Measurements from ENCODE around the gene SDR9C7.
"Not testable (repeated sequence)": the region's sequence is repeated elsewhere in the genome, so short reads cannot be mapped to it uniquely, and the experiment has no call there.

SDR9C7 gene

GRCh38 chr12:56933826-56934625 lies at the start of gene SDR9C7:
Gene SDR9C7 (minus strand): TSS chr12:56934408. CDS start chr12:56934261, 147 bp downstream.
- Mint-ChIP-seq H3K27ac (no peak within 1 kb of the TSS), H3K36me3 (no peaks in the 10 kb centered on the region), H3K4me3 (no peak within 1 kb of the TSS), H3K27me3 (peaks cover 8% of the 10 kb centered on the region), H3K9me3 (no peaks in the 10 kb centered on the region), H3K4me1 (peaks cover 3% of the 10 kb centered on the region)
- ATAC-seq (ENCODE audit: low read depth) (no peak), DNase-seq (ENCODE audit: low spot score in 2 of 2) (no peak)

- DNase-seq (ENCODE audit: low spot score in 2 of 2) (no peak), ATAC-seq (ENCODE audit: low read depth) (no peak)
- Mint-ChIP-seq H3K27me3 (no peaks in the 10 kb centered on the region), H3K9me3 (no peaks in the 10 kb centered on the region), H3K27ac (no peak overlapping the region), H3K4me3 (no peak overlapping the region), H3K36me3 (no peaks in the 10 kb centered on the region), H3K4me1 (peaks cover 5% of the 10 kb centered on the region)
These were observed 49.2 kb upstream of the SDR9C7 start for GRCh38 chr12:56983386-56983785.

DNA sequence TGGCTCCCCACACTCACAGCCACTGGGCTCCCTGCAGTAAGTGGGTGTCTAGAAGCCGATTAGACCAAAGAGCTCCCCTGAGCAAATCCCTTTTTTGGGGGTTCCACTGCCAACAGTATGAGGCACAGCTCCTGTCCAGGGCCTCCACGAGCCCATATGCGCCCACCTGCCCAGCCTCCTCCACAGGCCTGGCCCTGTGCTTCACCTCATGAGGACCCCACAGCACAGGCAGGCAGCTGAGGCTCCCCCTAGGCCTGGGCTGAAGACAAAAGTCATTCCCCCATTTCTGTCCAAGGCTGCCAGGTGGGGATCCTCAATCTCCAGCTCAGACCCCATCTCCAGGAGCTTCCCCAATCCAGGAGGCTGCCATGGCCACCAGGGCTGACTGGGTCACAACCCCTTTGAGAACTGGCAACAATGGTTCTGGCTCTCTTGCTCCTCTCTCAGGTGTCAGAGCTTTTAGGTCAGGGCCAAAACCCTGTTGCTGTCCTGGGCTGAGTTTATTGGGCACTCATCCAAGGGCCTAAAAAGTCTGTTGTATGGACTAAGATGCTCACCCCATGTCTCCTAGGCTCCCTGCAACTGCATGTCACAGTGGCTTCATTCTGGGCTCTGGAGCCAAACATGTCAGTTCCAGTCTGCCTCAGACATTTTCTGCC lies 48.5 kb upstream of the SDR9C7 start:
- ATAC-seq (ENCODE audit: low read depth); H3K27me3 Mint-ChIP-seq; H3K4me3 Mint-ChIP-seq; H3K4me1 Mint-ChIP-seq; H3K36me3 Mint-ChIP-seq; DNase-seq (ENCODE audit: low spot score in 2 of 2); H3K9me3 Mint-ChIP-seq; H3K27ac Mint-ChIP-seq: not testable (repeated sequence)

GRCh38 chr12:56980941-56981530 lies 46.8 kb upstream of the SDR9C7 start:
- Mint-ChIP-seq H3K36me3 (peaks cover 4% of the 10 kb centered on the region), H3K27me3 (no peaks in the 10 kb centered on the region), H3K4me1 (no peaks in the 10 kb centered on the region), H3K4me3 (no peak overlapping the region), H3K27ac (no peak overlapping the region), H3K9me3 (no peaks in the 10 kb centered on the region)
- DNase-seq (ENCODE audit: low spot score in 2 of 2), result no peak
- ATAC-seq (ENCODE audit: low read depth), result no peak

DNA sequence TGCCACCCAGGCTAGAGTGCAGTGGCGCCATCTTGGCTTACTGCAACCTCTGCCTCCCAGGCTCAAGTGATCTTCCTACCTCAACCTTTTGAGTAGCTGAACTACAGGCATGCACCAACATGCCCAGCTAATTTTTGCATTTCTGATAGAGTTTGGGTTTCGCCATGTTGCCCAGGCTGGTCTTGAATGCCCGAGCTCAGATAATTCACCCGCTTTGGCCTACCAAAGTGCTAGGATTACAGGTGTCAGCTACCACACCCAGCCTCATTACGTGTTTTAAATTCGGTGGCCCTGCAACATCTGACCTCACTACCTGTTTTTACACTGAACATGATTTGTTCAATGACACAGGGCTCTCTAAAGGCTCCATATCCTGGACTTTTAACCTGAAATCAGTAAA lies 46.1 kb upstream of the SDR9C7 start:
- H3K27ac Mint-ChIP-seq, result no peak overlapping the region
- H3K4me3 Mint-ChIP-seq, result no peak overlapping the region
- no peak for ATAC-seq (ENCODE audit: low read depth)
- no peaks in the 10 kb centered on the region for H3K9me3 Mint-ChIP-seq
- no peak for DNase-seq (ENCODE audit: low spot score in 2 of 2)
- H3K4me1 Mint-ChIP-seq, result no peaks in the 10 kb centered on the region
- no peaks in the 10 kb centered on the region for H3K27me3 Mint-ChIP-seq
- H3K36me3 Mint-ChIP-seq, result peaks cover 4% of the 10 kb centered on the region

DNA sequence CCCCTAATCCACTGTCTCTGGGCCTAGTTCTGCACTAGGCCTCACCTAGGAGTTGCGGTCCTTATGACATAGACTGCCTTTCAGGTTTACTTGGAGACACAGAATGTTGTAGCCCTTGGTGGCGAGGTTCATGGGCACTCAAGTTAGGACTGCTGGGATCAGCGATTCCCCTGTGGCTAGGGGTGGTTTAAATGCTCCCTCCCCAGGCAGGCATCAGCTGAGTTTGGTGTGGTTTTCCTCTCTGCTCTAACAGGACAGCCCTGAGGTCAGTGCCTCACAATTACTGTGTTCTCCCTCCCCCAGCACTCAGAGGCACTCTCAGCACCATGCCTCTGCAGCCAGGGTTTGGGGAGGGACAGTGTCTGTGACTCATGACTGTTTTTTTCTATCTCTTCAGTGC lies 45.4 kb upstream of the SDR9C7 start:
- DNase-seq (ENCODE audit: low spot score in 2 of 2), result no peak
- H3K4me3 Mint-ChIP-seq, result no peak overlapping the region
- no peak for ATAC-seq (ENCODE audit: low read depth)
- no peaks in the 10 kb centered on the region for H3K4me1 Mint-ChIP-seq
- H3K27ac Mint-ChIP-seq, result no peak overlapping the region
- peaks cover 4% of the 10 kb centered on the region for H3K36me3 Mint-ChIP-seq
- no peaks in the 10 kb centered on the region for H3K27me3 Mint-ChIP-seq
- H3K9me3 Mint-ChIP-seq, result no peaks in the 10 kb centered on the region

DNA sequence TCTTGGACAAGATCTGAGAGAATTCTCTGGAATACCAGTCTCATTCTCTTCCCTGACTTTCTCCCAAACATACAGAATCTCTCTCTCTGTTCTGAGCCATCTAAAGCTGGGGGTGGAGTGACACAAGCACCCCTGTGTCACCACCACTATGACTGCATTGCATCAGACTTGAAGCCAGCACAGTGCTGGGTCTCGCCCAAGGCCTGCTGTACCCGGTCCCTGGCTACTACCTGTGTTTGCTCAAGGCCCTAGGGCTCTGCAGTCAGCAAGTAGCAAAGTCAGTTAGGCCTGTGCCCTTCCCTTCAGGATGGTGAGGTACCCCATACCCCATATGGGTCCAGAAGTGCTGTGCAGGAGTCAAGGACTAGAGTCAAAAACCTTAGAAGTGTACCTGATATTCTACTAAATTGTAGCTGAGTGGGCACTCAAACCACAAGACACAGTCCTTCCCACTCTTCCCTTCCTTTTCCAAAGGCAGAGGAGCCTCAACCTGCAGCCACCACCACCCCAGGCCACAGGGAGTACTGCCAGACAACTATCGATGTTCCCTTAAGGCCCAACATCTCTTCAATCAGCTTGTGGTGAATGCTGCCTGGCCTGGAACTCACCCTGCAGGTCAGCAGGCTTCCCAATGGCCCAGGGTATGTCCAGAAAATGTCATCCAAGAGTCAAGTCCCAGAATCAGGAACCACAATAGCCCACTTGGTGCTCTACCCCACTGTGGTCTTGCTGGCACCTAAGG lies 44.4 kb upstream of the SDR9C7 start:
- no peak overlapping the region for H3K27ac Mint-ChIP-seq
- no peaks in the 10 kb centered on the region for H3K27me3 Mint-ChIP-seq
- DNase-seq (ENCODE audit: low spot score in 2 of 2) (no peak), ATAC-seq (ENCODE audit: low read depth) (no peak)
- H3K9me3 Mint-ChIP-seq, result no peaks in the 10 kb centered on the region
- H3K4me3 Mint-ChIP-seq, result no peak overlapping the region
- peaks cover 4% of the 10 kb centered on the region for H3K36me3 Mint-ChIP-seq
- no peaks in the 10 kb centered on the region for H3K4me1 Mint-ChIP-seq

DNA sequence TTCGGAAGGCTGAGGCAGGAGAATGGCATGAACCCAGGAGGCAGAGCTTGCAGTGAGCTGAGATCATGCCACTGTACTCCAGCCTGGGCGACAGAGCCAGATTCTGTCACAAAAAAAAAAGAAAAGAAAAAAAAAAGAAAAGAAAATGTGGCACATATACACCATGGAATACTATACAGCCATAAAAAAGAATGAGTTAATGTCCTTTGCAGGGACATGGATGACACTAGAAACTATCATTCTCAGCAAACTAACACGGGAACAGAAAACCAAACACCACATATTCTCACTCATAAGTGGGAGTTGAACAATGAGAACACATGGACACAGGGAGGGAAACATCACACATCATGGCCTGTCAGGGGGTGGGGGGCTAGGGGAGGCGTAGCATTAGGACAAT lies 43.2 kb upstream of the SDR9C7 start:
- not testable (repeated sequence) for H3K9me3 Mint-ChIP-seq, H3K27ac Mint-ChIP-seq

GRCh38 chr12:56974224-56974623 lies 40.0 kb upstream of the SDR9C7 start:
- not testable (repeated sequence) for H3K4me1 Mint-ChIP-seq; H3K9me3 Mint-ChIP-seq; ATAC-seq (ENCODE audit: low read depth); H3K4me3 Mint-ChIP-seq; H3K27ac Mint-ChIP-seq; H3K27me3 Mint-ChIP-seq; DNase-seq (ENCODE audit: low spot score in 2 of 2); H3K36me3 Mint-ChIP-seq

More for the DNA sequence above, 43.2 kb upstream of the SDR9C7 start:
- not testable (repeated sequence) for H3K36me3 Mint-ChIP-seq; H3K4me3 Mint-ChIP-seq; DNase-seq (ENCODE audit: low spot score in 2 of 2); ATAC-seq (ENCODE audit: low read depth); H3K4me1 Mint-ChIP-seq; H3K27me3 Mint-ChIP-seq

GRCh38 chr12:56968910-56969309 lies 34.7 kb upstream of the SDR9C7 start:
- not testable (repeated sequence) for H3K4me3 Mint-ChIP-seq; ATAC-seq (ENCODE audit: low read depth); DNase-seq (ENCODE audit: low spot score in 2 of 2); H3K27me3 Mint-ChIP-seq; H3K9me3 Mint-ChIP-seq; H3K4me1 Mint-ChIP-seq; H3K36me3 Mint-ChIP-seq; H3K27ac Mint-ChIP-seq

DNA sequence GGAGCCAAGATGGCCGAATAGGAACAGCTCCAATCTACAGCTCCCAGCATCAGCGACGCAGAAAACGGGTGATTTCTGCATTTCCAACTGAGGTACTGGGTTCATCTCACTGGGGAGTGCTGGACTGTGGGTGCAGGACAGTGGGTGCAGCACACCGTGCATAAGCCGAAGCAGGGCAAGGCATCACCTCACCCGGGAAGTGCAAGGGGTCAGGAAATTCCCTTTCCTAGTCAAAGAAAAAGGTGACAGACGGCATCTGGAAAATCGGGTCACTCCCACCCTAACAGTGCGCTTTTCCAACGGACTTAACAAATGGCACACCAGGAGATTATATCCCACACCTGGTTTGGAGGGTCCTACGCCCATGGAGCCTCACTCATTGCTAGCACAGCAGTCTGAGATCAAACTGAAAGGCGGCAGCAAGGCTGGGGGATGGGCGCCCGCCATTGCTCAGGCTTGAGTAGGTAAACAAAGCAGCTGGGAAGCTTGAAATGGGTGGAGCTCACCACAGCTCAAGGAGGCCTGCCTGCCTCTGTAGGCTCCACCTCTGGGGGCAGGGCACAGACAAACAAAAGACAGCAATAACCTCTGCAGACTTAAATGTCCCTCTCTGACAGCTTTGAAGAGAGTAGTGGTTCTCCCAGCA lies 31.9 kb upstream of the SDR9C7 start:
- H3K4me1 Mint-ChIP-seq; H3K36me3 Mint-ChIP-seq; H3K27me3 Mint-ChIP-seq; H3K9me3 Mint-ChIP-seq; DNase-seq (ENCODE audit: low spot score in 2 of 2); H3K4me3 Mint-ChIP-seq; ATAC-seq (ENCODE audit: low read depth); H3K27ac Mint-ChIP-seq: not testable (repeated sequence)

DNA sequence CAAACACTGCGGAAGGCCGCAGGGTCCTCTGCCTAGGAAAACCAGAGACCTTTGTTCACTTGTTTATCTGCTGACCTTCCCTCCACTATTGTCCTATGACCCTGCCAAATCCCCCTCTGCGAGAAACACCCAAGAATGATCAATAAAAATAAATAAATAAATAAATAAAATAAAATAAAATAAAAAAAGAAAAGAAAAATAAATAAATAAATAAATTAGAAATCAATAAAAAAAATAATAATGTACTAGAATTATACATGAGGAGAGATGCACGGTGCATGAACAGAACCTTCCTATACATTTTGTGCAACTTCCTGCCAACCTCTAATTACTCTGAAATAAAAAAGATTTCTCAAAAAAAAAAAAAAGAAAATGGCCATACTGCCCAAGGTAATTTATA lies 30.9 kb upstream of the SDR9C7 start:
- not testable (repeated sequence) for H3K4me1 Mint-ChIP-seq

DNA sequence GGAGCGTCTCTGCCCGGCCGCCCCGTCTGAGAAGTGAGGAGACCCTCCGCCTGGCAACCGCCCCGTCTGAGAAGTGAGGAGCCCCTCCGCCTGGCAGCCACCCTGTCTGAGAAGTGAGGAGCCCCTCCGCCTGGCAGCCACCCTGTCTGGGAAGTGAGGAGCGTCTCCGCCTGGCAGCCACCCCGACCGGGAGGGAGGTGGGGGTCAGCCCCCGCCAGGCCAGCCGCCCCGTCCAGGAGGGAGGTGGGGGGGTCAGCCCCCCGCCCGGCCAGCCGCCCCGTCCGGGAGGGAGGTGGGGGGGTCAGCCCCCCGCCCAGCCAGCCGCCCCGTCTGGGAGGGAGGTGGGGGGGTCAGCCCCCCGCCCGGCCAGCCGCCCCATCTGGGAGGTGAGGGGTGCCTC lies 29.3 kb upstream of the SDR9C7 start:
- not testable (repeated sequence) for H3K4me3 Mint-ChIP-seq; H3K27ac Mint-ChIP-seq; ATAC-seq (ENCODE audit: low read depth); DNase-seq (ENCODE audit: low spot score in 2 of 2); H3K4me1 Mint-ChIP-seq; H3K9me3 Mint-ChIP-seq; H3K27me3 Mint-ChIP-seq
- peaks cover 10% of the 10 kb centered on the region for H3K36me3 Mint-ChIP-seq

More for the DNA sequence above, 30.9 kb upstream of the SDR9C7 start:
- not testable (repeated sequence) for DNase-seq (ENCODE audit: low spot score in 2 of 2); ATAC-seq (ENCODE audit: low read depth); H3K27me3 Mint-ChIP-seq; H3K27ac Mint-ChIP-seq; H3K9me3 Mint-ChIP-seq; H3K4me3 Mint-ChIP-seq; H3K36me3 Mint-ChIP-seq

All from memory B cell (primary cell).